HG02970 (cell line): ENCODE results near the gene EPPIN.

Experiments used
- ATAC-seq: cut with Tn5 transposase; IDR thresholded peaks from one replicate; pipeline ENCODE4 v1.9.1; 2021; ENCODE audit warnings: mild to moderate bottlenecking, moderate library complexity, moderate number of reproducible peaks; ENCODE audit not compliant: unreplicated experiment, low FRiP score

The EPPIN gene

GRCh38 chr20:45539382-45539781, 7.8 kb downstream of the EPPIN start, which contains the start of gene WFDC6:
Gene WFDC6 (minus strand): TSS chr20:45539482. CDS start chr20:45539407, 75 bp downstream.
- ATAC-seq: no peak

GRCh38 chr20:45538209-45538799, 8.9 kb downstream of the EPPIN start:
- no peak for ATAC-seq

DNA sequence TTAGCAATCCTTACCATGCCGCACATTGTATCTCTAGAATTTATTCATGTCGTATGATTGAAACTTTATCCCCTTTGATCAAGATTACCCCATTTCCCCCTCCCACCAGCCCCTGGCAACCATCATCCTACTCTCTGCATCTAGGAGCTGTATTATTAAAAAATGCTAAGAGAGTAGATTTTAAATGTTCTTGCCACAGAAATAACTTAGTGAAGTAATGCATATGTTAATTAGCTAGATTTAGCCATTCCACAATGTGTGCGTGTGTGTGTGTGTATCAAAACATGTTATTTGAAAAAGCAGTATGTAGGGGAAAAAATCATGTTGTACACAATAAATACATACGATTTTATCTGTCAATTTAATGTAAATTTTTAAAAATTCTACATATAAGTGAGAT, 19.9 kb downstream of the EPPIN start:
- no peak for ATAC-seq

GRCh38 chr20:45523821-45524220, 23.4 kb downstream of the EPPIN start:
- ATAC-seq: no peak

GRCh38 chr20:45518282-45518681, 28.9 kb downstream of the EPPIN start:
- ATAC-seq: no peak

- no peak for ATAC-seq
Measured at GRCh38 chr20:45515147-45515913, 31.9 kb downstream of the EPPIN start, which contains the start of gene SPINT3. Gene SPINT3 (minus strand): TSS chr20:45515622. CDS start chr20:45515608, 14 bp downstream.

- no peak for ATAC-seq
Measured at GRCh38 chr20:45510242-45510862, 36.8 kb downstream of the EPPIN start.

DNA sequence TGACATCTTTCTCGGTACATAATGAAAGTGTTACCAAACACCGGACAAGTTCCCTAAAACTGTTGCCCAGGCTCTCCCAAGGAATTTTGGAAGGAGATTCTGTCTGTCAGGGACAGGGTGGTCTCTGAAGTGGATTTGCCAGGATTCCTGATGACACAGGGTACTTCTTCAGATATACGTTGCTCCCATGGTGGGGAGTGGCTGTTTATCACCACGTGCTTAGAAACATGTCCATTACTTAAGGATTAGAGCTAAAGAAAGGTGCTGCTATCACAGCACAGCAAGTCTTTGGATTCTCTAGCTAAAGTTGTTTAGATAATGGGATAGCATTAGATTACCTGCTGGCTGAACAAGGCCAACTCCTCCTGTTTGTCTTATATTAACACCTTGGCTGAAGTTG, 38.1 kb downstream of the EPPIN start:
- ATAC-seq: no peak

DNA sequence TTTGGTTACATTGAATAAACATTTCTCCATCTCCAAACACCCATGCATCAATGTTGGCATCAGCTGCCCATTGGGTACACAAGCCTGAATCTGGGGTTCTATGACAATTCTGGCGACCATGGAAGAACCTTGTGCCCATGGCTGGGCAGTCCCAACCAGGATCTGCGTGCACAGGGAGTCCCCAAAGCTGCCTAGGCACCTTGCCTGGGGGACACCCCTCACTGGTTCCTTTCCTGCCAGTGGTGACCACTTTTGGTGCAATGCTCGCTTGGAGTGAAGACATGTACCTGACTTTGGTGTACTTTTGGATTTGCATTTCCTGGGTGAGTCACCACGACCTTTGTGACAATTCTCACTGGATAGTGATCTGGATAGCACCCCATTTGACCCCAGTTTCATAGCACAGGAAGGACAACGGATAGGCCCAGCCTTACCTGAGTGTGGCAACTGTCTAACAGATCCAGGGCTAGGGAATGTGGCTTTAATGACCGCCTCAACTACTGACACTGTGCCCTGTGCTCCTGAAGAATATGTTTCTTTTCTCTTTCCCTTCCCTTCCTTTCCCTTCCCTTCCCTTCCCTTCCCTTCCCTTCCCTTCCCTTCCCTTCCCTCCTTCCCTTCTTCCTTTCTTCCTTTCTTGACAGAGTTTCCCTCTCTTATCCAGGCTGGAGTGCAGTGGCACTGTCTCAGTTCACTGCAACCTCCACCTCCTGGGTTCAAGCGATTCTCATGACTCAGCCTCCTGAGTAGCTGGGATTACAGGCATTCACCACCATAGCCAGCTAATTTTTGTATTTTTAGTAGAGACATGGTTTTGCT, 38.9 kb downstream of the EPPIN start:
- ATAC-seq: no peak

DNA sequence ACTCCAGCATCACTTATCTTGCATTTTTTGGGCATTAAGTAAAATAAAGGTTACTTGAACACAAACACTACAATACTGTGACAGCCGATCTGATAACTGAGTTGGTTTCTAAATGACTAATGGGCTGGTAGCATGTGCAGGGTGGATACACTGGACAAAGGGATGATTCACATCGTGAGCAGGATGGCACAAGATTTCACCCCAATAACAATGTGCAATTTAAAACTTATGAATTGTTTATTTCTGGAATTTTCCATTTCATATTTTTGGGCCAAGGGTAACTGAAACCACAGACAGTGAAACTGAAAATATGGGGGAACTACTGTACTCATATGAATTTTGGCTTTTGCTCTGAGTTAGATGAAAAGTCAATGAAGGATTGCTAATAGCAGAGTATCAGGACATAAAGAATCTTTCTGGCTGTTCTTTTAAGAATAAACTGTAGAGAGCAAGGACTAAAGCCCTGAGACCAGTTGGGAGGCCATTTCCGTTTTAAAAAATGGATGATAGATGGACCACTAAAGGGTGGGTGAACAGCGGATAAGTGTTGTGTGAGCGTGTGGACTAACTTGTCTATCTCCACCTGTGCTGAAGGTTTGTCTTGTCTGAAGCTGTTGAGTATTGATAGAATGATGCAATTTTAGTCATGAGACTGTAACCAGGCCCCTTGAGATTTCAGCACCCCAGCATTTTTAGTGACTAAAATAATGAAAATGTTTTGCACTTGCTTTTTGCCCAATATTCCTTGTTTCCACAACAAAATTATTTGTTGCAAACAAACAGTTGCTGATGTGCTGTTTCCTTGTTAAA, 40.0 kb downstream of the EPPIN start:
- ATAC-seq: no peak

- no peak for ATAC-seq
Measured at GRCh38 chr20:45506398-45506797, 40.8 kb downstream of the EPPIN start.

DNA sequence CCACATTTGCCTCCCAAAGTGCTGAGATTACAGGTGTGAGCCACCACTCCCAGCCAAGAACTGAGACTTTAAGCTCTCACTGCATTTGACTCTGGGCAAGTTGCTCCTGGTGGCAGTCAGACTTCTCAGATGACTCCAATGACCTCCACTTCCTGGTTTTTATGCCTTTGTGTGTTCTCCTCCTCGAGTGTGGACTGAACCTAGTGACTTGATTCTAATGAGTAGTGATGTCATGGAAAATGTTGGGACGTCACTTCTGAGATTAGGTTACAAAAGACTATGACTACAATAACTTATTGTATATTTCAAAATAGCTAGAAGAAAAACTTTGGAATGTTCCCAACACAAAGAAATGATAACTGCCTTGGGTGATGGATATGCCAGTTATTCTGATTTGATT, 43.8 kb downstream of the EPPIN start:
- no peak for ATAC-seq

- ATAC-seq: no peak
Measured at GRCh38 chr20:45502561-45502960, 44.6 kb downstream of the EPPIN start.

- ATAC-seq: no peak
Measured at GRCh38 chr20:45501600-45501999, 45.6 kb downstream of the EPPIN start.

- ATAC-seq: no peak
Measured at GRCh38 chr20:45500022-45500421, 47.2 kb downstream of the EPPIN start.

DNA sequence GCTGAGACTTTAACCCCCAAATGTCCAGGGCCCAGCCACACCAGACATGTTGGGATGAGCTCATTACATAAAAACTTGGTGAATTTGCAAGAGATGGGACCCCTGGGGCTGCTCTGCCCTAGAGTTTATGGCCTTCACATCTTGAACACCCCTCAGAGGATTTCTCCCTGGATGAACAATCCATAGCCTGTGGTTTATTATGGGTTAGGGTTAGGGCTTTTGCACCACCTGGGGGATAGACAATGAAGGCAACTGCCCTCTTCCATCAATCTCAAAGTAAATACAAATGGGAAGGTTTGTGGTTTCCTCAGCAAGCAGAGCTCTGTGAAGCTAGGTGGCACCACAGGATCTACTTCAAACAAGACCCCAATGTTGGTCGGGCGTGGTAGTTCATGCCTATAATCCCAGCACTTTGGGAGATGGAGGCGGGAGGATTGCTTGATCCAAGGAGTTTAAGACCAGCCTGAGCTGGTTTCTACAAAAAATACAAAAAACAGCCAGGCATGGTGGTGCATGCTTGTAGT, 49.2 kb downstream of the EPPIN start:
- ATAC-seq: no peak

GRCh38 chr20:45496166-45496565, 51.0 kb downstream of the EPPIN start:
- ATAC-seq: no peak

- no peak for ATAC-seq
Measured at GRCh38 chr20:45495501-45495941, 51.7 kb downstream of the EPPIN start.
